Aorta (tissue), 5 donors: ENCODE results near the gene NYAP1. TPM values are rescaled to one million over a fixed set of nuclear protein-coding genes. Genes with fewer than 3 reads are reported as not detected.
"Not testable (repeated sequence)": the region's sequence is repeated elsewhere in the genome, so short reads cannot be mapped to it uniquely, and the experiment has no call there.

Source experiments
- ATAC-seq: fragments of 200-7000 bp; cut with Tn5 transposase; one replicate; pipeline ENCODE4 v1.9.1; 2022; ENCODE audit warnings: moderate library complexity; ENCODE audit not compliant: low FRiP score
- DNase-seq, 2 donors: peaks; one replicate each; pipeline ENCODE4 v3.0.0-alpha.2; 2020
- H3K27ac ChIP-seq, 2 donors: one replicate each; pipeline ENCODE4 v1.5.1; 2013; ENCODE audit warnings: low read length in 2 of 2, mild to moderate bottlenecking in 2 of 2, moderate library complexity in 2 of 2, control low read depth in 1 of 2, inconsistent platforms in 1 of 2, low read depth in 1 of 2
- H3K27me3 ChIP-seq, 2 donors: one replicate each; pipeline ENCODE4 v1.6.1; 2013; ENCODE audit warnings: control low read depth in 1 of 2, low read length in 1 of 2, mild to moderate bottlenecking in 1 of 2, moderate library complexity in 1 of 2; ENCODE audit not compliant: insufficient read depth in 2 of 2, control insufficient read depth in 1 of 2
- H3K36me3 ChIP-seq, 2 donors: one replicate each; pipeline ENCODE4 v1.6.1; 2013; ENCODE audit warnings: control low read depth in 1 of 2, low read length in 1 of 2, mild to moderate bottlenecking in 1 of 2; ENCODE audit not compliant: insufficient read depth in 2 of 2, control insufficient read depth in 1 of 2
- H3K4me1 ChIP-seq, 2 donors: one replicate each; pipeline ENCODE4 v1.6.1; 2013; ENCODE audit warnings: low read length in 2 of 2, control low read depth in 1 of 2, mild to moderate bottlenecking in 1 of 2, moderate library complexity in 1 of 2; ENCODE audit not compliant: insufficient read depth in 2 of 2, control insufficient read depth in 1 of 2
- H3K4me3 ChIP-seq, 2 donors: one replicate each; pipeline ENCODE4 v1.5.1; 2013; ENCODE audit warnings: low read length in 2 of 2, control low read depth in 1 of 2, mild to moderate bottlenecking in 1 of 2
- H3K9me3 ChIP-seq: one replicate; pipeline ENCODE4 v1.6.1; 2013; ENCODE audit warnings: mild to moderate bottlenecking, low read length; ENCODE audit not compliant: control insufficient read depth
- WGBS, 2 donors: extraction: QIAGEN DNeasy Blood & Tissue Kit; methylation state at CpG; one replicate each; pipeline ENCODE4 v1.1.7; 2013; 5-methylcytosine and 5-hydroxymethylcytosine counted together
- intact Hi-C, 2 donors: fragments of 100-400 bp; cut with DNase I; formaldehyde crosslinking; loops; one replicate each; pipeline versions ENCODE4 v1.14.2 to v1.15.0; 2022
- polyA plus RNA-seq, 2 donors: library from polyadenylated mRNA; stranded (reverse); fragments of 200-250 nt; gene quantifications; one replicate each; pipeline ENCODE4 v1.2.3, GENCODE V29; 2013
- total RNA-seq, 2 donors: library from RNA; stranded (reverse); fragmentation: NEBNext Ultra II Directional; extraction: Animal tissue kit (Norgen Biotek cat#: 25700); gene quantifications; one replicate each; pipeline ENCODE4 v1.2.1, GENCODE V29; 2021
- donor health status: healthy with polysubstance abuse.
- donor health status: Bipolar disorder and iron deficiency.
- donor health status: DM: no; HTN: no; CAD: no.
- donor health status: DM: no; HTN: no; CAD: no.
- donor health status: DM: yes; HTN: yes; CAD: no.

The NYAP1 gene
- total and polyA plus RNA-seq, 4 donors = 0.18 to 1.3 (median 0.50) TPM

DNA sequence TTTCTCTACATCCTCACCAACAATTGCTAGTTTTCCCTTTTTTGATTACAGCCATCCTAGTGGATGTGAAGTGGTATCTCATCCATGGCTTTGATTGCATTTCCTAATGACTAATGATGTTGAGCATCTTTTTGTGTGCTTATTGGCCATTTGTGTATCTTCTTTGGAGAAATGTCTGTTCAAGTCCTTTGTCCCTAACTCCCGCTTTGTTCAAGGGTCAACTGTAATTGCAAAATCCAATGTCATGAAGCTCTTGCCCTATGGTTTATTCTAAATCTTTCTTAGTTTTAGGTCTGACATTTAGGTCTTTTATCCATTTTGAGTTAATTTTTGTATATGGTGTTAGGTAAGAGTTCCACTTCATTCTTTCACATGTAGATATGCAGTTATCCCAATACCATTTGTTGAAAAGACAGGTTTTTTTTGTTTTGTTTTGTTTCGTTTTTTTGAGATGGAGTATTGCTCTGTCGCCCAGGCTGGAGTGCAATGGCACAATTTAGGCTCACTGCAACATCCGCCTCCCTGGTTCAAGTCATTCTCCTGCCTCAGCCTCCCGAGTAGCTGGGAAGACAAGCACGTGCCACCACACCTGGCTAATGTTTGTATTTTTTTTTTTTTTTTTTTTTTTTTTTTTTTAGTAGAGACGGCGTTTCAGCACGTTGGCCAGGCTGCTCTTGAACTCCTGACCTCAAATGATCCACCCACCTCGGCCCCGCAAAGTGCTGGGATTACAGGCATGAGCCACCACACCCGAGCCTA, 44.6 kb downstream of the NYAP1 start:
- ATAC-seq, H3K36me3 ChIP-seq, H3K4me3 ChIP-seq, H3K27me3 ChIP-seq, H3K27ac ChIP-seq, H3K9me3 ChIP-seq, intact Hi-C loops, H3K4me1 ChIP-seq: not testable (repeated sequence)
- WGBS, 2 donors = 83 to 88% methylated on average over 12 of the region's 12 CpGs
- peak in 1 of 2 donors; percentile 2 for DNase-seq

- 85 to 86% methylated on average over 14 of the region's 14 CpGs for WGBS, 2 donors
- H3K27ac ChIP-seq = no peak overlapping the region
- no peaks in the 10 kb centered on the region for H3K9me3 ChIP-seq
- peak in 1 of 2 donors; percentile 33 for DNase-seq
- no peaks in the 10 kb centered on the region for H3K27me3 ChIP-seq
- ATAC-seq = no peak
- intact Hi-C loops = no loop called here
- no peaks in the 10 kb centered on the region for H3K36me3 ChIP-seq
- H3K4me1 ChIP-seq = no peaks in the 10 kb centered on the region
- H3K4me3 ChIP-seq = no peak overlapping the region
Measured at GRCh38 chr7:100532165-100533022, 48.7 kb downstream of the NYAP1 start.

DNA sequence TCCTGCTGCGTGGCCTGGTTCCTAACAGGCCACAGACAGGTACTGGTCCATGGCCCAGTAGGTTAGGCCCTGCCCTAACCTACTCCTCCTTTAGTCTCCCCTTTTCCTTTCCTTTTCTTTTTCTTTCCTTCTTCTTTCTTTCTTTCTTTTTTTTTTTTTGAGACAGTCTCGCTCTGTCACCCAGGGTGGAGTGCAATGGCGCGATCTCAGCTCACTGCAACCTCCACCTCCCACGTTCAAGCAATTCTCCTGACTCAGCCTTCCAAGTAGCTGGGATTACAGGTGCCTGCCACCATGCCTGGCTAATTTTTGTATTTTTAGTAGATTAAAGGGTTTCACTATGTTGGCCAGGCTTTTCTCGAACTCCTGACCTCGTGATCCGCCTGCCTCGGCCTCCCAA, 52.3 kb downstream of the NYAP1 start:
- ATAC-seq, H3K9me3 ChIP-seq, H3K36me3 ChIP-seq, H3K4me3 ChIP-seq, H3K27ac ChIP-seq, H3K27me3 ChIP-seq, H3K4me1 ChIP-seq, intact Hi-C loops: not testable (repeated sequence)
- DNase-seq = peak in 1 of 2 donors; percentile 2
- WGBS, 2 donors = 90 to 94% methylated on average over 9 of the region's 9 CpGs

GRCh38 chr7:100536695-100537094, 53.0 kb downstream of the NYAP1 start:
- H3K27me3 ChIP-seq, H3K36me3 ChIP-seq, ATAC-seq, H3K27ac ChIP-seq, intact Hi-C loops, H3K9me3 ChIP-seq, H3K4me3 ChIP-seq, H3K4me1 ChIP-seq: not testable (repeated sequence)
- DNase-seq = peak in 1 of 2 donors; percentile 19
- 86% methylated on average over 2 of the region's 2 CpGs for WGBS, 2 donors

DNA sequence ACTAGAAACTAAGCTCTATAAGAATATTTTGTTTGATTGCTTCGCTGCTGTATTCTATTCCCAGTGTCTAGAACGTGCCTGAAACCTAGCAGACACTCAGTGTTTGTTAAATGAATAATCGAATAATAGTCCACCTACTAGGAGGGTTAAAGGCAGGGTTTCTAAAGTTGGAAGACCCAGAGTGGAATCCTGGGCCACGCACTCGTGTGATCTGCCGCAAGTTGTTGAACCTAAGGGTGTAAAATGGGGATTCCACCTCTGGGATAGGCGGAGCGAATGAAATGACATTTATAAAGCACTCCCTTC, 54.6 kb downstream of the NYAP1 start:
- no peak for DNase-seq
- Histone ChIP-seq H3K4me1 (peaks cover 0 to 5% of the 10 kb centered on the region in 2 donors), H3K4me3 (no peak overlapping the region), H3K27me3 (no peaks in the 10 kb centered on the region), H3K9me3 (no peaks in the 10 kb centered on the region), H3K27ac (peak overlapping the region in 1 of 2 donors; percentile 80), H3K36me3 (no peaks in the 10 kb centered on the region)
- intact Hi-C loops = no loop called here
- WGBS, 2 donors = 8 to 9% methylated on average over 8 of the region's 8 CpGs
- ATAC-seq = no peak

DNA sequence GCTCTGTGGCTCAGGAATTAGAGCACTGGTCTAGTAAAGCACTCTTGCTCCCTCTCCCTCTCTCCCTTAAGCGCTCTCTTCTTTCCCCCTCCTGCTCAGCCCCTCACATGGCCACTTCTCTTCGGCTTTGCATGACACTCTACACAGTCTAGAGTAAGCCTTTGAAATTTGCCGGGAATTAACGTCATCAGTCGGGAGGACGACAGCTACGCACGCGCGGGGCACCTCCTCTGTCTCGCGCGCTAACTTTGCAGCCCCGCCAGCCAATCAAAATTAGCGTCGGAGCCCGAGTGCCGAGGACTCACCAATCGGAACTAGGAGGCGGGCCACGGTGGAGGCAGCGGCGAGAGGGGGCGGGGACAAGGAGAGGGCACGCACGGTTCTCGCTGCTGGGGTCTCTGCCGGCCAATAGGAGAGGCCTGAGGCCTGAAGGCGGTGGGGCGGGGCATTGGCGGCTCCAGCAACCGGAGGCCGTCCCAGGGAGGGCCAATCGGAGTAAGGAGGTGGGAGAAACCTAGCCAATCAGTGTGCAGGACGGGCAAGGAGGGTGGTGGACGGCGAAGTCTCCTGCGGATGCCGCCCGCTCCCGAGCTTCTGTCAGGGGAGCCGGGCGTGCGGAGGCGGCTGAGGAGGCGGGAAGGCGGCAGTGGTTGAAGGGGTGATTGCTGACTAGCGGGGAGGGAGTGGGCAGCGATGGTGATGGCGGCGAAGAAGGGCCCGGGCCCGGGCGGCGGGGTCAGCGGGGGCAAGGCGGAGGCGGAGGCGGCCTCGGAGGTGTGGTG, 55.1 kb downstream of the NYAP1 start, which contains the start of gene AGFG2:
Gene AGFG2 (plus strand): TSS at position 550 of the 782 bp plus-strand sequence. CDS start 144 bp downstream, at position 694.
- H3K4me3 ChIP-seq = peak within 1 kb of the TSS; percentile 41 to 73
- H3K9me3 ChIP-seq = no peaks in the 10 kb centered on the region
- no peaks in the 10 kb centered on the region for H3K27me3 ChIP-seq
- no peaks in the 10 kb centered on the region for H3K36me3 ChIP-seq
- peaks cover 0 to 5% of the 10 kb centered on the region in 2 donors for H3K4me1 ChIP-seq
- DNase-seq (peak; percentile 100), ATAC-seq (peak; percentile 100)
- intact Hi-C loops = no loop called here
- WGBS, 2 donors = 0% methylated on average over 56 to 60 of the region's 60 CpGs
- peak within 1 kb of the TSS in 1 of 2 donors; percentile 80 for H3K27ac ChIP-seq

DNA sequence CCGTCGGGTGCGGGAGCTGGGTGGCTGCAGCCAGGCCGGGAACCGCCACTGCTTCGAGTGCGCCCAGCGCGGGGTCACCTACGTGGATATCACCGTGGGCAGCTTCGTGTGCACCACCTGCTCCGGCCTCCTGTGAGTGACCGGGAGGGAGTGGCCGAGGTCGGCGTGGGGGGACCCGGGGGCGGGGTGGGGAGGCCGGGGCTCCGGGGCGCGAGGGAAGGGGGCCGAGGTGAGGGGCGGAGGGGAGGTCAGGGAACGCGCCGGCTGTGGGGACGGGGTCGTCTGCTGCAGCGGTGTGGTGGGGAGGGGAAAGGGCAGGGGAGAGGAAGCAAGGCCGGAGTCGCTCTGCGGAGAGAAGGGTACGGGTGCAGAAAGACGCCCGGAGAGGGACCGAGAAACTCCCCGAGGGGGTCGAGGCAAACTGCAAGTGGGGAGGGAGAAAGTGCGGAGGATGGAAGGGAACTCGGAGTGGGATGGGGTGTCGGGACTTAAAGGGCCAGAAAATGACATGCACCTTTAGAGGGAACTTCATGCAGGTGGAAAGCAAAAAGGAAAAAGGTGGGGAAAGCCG, 55.8 kb downstream of the NYAP1 start:
- H3K4me1 ChIP-seq = peaks cover 6 to 8% of the 10 kb centered on the region in 2 donors
- peak overlapping the region in 1 of 2 donors; percentile 53 for H3K27ac ChIP-seq
- no peaks in the 10 kb centered on the region for H3K36me3 ChIP-seq
- intact Hi-C loops = no loop called here
- peak overlapping the region; percentile 41 to 73 for H3K4me3 ChIP-seq
- WGBS, 2 donors = 1 to 2% methylated on average over 42 to 44 of the region's 44 CpGs
- peak; percentile 4 for ATAC-seq
- H3K27me3 ChIP-seq = no peaks in the 10 kb centered on the region
- no peak for DNase-seq
- no peaks in the 10 kb centered on the region for H3K9me3 ChIP-seq

DNA sequence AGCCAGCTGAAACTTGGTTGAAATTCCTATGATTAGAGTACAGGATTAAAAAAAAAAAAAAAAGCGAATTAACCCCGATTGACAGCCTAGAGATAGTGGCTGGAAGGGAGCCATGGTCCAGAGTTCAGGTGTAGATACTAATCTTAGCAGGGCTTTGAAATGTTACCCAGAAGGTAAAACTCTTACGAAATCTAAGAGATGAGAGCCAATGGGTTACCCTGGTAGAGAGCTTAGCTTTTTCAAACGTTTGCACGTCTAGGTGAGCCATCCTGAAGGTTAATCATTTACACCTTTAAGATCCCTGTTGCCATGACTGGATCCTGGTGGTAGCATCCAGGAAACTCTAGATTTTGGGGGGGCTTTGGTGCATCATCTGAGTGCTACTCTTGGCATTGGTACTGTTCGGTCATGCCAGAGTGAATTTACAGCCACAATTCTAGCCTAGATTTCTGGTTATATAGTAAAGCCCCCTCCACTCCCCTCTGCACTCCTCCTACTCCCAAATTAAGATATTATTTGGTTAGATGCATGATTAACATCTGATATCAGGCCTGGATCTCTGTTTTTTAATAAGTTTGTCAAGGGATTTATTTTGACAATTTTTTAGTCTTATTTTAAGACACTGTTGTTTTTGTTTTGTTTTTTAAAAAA, 56.5 kb downstream of the NYAP1 start:
- Histone ChIP-seq H3K4me1 (peaks cover 6 to 10% of the 10 kb centered on the region in 2 donors), H3K27me3 (no peaks in the 10 kb centered on the region), H3K4me3 (peak overlapping the region; percentile 41 to 73), H3K9me3 (no peaks in the 10 kb centered on the region), H3K27ac (no peak overlapping the region), H3K36me3 (no peaks in the 10 kb centered on the region)
- intact Hi-C loops = no loop called here
- DNase-seq (no peak), ATAC-seq (no peak)
- WGBS, 2 donors = 53 to 56% methylated on average over 6 of the region's 6 CpGs
